OCI-LY1 (cell line): ENCODE results near the gene GRM7.

Experiments
- H2AFZ ChIP-seq: fragments of 200-600 bp; sonication (generic), shearing (Covaris generic); 2 replicates; pipeline ENCODE4 v1.6.0; 2014; ENCODE audit warnings: antibody characterized with exemption, mild to moderate bottlenecking, low read length
- H3F3A ChIP-seq: fragments of 200-600 bp; sonication (generic), shearing (Covaris generic); 2 replicates; pipeline ENCODE4 v1.6.0; 2014; ENCODE audit warnings: mild to moderate bottlenecking, antibody characterized with exemption, low read length, moderate library complexity; ENCODE audit not compliant: insufficient read depth
- H3K27ac ChIP-seq: fragments of 200-600 bp; sonication (generic); 2 replicates; pipeline ENCODE4 v1.5.1; 2014; ENCODE audit warnings: low read length, mixed run types, mild to moderate bottlenecking, low read depth; ENCODE audit not compliant: poor library complexity, severe bottlenecking
- H3K27me3 ChIP-seq: fragments of 200-600 bp; sonication (generic); 2 replicates; pipeline ENCODE4 v1.6.0; 2014; ENCODE audit warnings: antibody characterized with exemption, mild to moderate bottlenecking, low read length, moderate library complexity; ENCODE audit not compliant: insufficient read depth
- H3K36me3 ChIP-seq: fragments of 200-600 bp; sonication (generic); 2 replicates; pipeline ENCODE4 v1.6.1; 2014; ENCODE audit warnings: mild to moderate bottlenecking, antibody characterized with exemption, low read length, moderate library complexity, mixed read lengths; ENCODE audit not compliant: insufficient read depth
- H3K4me1 ChIP-seq: fragments of 200-600 bp; sonication (generic); 2 replicates; pipeline ENCODE4 v1.5.1; 2014; ENCODE audit warnings: mild to moderate bottlenecking, low read length, moderate library complexity; ENCODE audit not compliant: insufficient read depth, severe bottlenecking
- H3K4me2 ChIP-seq: fragments of 200-600 bp; sonication (generic), shearing (Covaris generic); 2 replicates; pipeline ENCODE4 v1.6.1; 2014; ENCODE audit warnings: low read length
- H3K4me3 ChIP-seq: fragments of 200-600 bp; sonication (generic); 2 replicates; pipeline ENCODE4 v1.5.1; 2014; ENCODE audit warnings: low read length, low read depth, mild to moderate bottlenecking, mixed read lengths; ENCODE audit not compliant: poor library complexity, severe bottlenecking
- H3K79me2 ChIP-seq: fragments of 200-600 bp; shearing (Covaris generic); 2 replicates; pipeline ENCODE4 v1.6.1; 2016; ENCODE audit warnings: mixed run types, low read length, mixed read lengths; ENCODE audit not compliant: insufficient read depth
- H3K9ac ChIP-seq: fragments of 200-600 bp; sonication (generic), shearing (Covaris generic); 2 replicates; pipeline ENCODE4 v1.6.1; 2014; ENCODE audit warnings: mild to moderate bottlenecking, low read length, mixed read lengths
- H3K9me2 ChIP-seq: fragments of 200-600 bp; sonication (generic), shearing (Covaris generic); 2 replicates; pipeline ENCODE4 v1.6.1; 2014; ENCODE audit warnings: low read depth, mild to moderate bottlenecking, low read length, mixed read lengths
- H3K9me3 ChIP-seq: fragments of 200-600 bp; shearing (Covaris generic); 2 replicates; pipeline ENCODE4 v1.6.1; 2014; ENCODE audit warnings: low read length, mixed read lengths
- H4K20me1 ChIP-seq: fragments of 200-600 bp; sonication (generic), shearing (Covaris generic); 2 replicates; pipeline ENCODE4 v1.6.0; 2016; ENCODE audit warnings: mild to moderate bottlenecking, low read length; ENCODE audit not compliant: insufficient read depth
- EZH2 ChIP-seq: fragments of 200-600 bp; sonication (generic), shearing (Covaris generic); IDR thresholded peaks from 2 replicates; pipeline ENCODE4 v1.8.0; 2017; ENCODE audit warnings: borderline replicate concordance, mixed run types, mild to moderate bottlenecking, antibody characterized with exemption, low read length, moderate library complexity, mixed read lengths
- TF ChIP-seq, protein P1 (sequence below): fragments of 200-600 bp; sonication (generic), shearing (Covaris generic); IDR thresholded peaks from 2 replicates; pipeline ENCODE4 v1.5.1; 2017; ENCODE audit warnings: mild to moderate bottlenecking, antibody characterized with exemption, low read length, moderate library complexity, mixed read lengths

The GRM7 gene

DNA sequence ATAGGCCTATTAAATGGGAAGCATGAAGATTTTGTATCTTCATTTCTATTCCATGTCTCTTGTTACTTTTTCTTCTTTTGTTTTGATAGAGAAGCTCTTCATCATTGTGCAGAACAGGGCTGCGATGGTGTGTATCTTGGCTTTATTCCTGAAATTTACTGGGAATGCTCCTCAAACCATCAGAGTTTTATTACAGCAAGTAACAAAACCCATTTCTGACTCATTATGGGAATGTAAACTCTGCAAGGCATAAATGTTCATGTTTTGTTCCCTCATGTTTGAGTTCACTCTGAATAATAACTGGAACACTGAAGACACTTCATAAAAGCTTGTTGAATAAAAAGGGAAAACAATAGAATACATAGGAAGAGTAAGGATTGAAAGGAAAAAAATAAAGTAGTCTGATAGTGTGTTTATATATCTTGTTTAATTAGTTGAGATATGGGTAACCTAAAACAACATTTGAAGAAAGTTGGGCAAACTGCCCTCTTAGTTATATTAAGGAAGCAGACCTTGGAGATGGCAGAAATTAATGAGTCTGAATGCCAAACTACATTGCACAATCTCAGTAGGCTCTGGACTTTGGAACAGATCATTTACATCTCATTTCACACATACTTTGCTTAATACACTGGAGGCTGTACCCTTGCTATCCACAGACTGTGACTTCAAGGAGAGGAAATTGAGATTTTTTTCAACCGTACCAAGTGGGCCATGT is 521.5 kb downstream of the GRM7 start:
- no peak overlapping the region for H3K27ac ChIP-seq

DNA sequence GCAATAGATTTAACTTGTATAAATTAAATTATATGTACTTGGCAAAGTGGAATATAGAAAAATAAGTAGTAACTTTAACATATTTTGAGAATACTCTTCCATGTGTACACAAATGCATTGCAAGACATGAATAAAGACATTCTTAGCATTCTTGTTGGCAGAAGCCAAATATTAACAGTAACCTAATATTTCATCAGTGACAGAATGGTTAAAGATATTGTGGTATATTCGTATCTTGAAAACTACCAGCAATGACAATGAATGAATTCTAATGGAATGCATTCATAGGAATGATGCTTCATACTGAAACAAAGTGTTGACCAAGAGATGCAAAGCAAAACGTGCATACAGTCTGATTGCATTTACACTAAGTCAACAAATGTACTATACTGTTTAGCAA is 524.7 kb downstream of the GRM7 start:
- Histone ChIP-seq H3F3A (no peaks in the 10 kb centered on the region), H3K9me2 (no peaks in the 10 kb centered on the region), H3K27me3 (no peaks in the 10 kb centered on the region), H3K36me3 (no peaks in the 10 kb centered on the region), H3K27ac (no peak overlapping the region), H3K4me3 (no peak overlapping the region), H3K9me3 (no peaks in the 10 kb centered on the region), H3K4me1 (no peaks in the 10 kb centered on the region), H4K20me1 (no peaks in the 10 kb centered on the region), H2AFZ (no peak overlapping the region), H3K9ac (no peak overlapping the region), H3K4me2 (no peak overlapping the region), H3K79me2 (no peaks in the 10 kb centered on the region)
- no peak for TF ChIP-seq EZH2
- TF ChIP-seq, protein P1, sequence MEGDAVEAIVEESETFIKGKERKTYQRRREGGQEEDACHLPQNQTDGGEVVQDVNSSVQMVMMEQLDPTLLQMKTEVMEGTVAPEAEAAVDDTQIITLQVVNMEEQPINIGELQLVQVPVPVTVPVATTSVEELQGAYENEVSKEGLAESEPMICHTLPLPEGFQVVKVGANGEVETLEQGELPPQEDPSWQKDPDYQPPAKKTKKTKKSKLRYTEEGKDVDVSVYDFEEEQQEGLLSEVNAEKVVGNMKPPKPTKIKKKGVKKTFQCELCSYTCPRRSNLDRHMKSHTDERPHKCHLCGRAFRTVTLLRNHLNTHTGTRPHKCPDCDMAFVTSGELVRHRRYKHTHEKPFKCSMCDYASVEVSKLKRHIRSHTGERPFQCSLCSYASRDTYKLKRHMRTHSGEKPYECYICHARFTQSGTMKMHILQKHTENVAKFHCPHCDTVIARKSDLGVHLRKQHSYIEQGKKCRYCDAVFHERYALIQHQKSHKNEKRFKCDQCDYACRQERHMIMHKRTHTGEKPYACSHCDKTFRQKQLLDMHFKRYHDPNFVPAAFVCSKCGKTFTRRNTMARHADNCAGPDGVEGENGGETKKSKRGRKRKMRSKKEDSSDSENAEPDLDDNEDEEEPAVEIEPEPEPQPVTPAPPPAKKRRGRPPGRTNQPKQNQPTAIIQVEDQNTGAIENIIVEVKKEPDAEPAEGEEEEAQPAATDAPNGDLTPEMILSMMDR: no peak

More for the DNA sequence above, 521.5 kb downstream of the GRM7 start:
- Histone ChIP-seq H3F3A (no peaks in the 10 kb centered on the region), H3K4me2 (no peak overlapping the region), H3K4me3 (no peak overlapping the region), H3K4me1 (no peaks in the 10 kb centered on the region), H3K9me3 (no peaks in the 10 kb centered on the region), H3K36me3 (no peaks in the 10 kb centered on the region), H2AFZ (no peak overlapping the region), H3K27me3 (no peaks in the 10 kb centered on the region), H3K79me2 (no peaks in the 10 kb centered on the region), H3K9ac (no peak overlapping the region), H3K9me2 (no peaks in the 10 kb centered on the region), H4K20me1 (no peaks in the 10 kb centered on the region)
- TF ChIP-seq EZH2: no peak
- TF ChIP-seq, protein P1: no peak

DNA sequence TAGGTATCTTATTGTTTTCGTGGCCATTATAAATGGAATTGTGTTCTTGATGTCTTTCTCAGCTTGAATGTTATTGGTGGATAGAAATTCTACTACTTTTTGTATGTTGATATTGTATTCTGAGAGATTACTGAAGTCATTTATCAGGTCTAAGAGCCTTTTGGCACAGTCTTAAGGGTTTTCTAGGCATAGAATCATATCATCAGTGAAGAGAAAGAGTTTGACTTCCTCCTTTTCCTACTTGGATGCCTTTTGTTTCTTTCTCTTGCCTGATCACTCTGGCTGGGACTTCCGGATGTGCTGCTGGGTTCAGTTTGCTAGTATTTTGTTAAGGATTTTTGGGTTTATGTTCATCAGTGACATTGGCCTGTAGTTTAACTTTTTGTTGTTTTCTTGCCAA is 527.1 kb downstream of the GRM7 start:
- H3K27me3 ChIP-seq: no peaks in the 10 kb centered on the region
- no peak overlapping the region for H3K4me2 ChIP-seq
- H3K4me1 ChIP-seq: no peaks in the 10 kb centered on the region
- no peaks in the 10 kb centered on the region for H3F3A ChIP-seq
- H3K4me3 ChIP-seq: no peak overlapping the region
- no peaks in the 10 kb centered on the region for H3K79me2 ChIP-seq
- H3K9me3 ChIP-seq: no peaks in the 10 kb centered on the region
- no peak overlapping the region for H3K9ac ChIP-seq
- TF ChIP-seq, protein P1: no peak
- no peak for TF ChIP-seq EZH2
- no peaks in the 10 kb centered on the region for H4K20me1 ChIP-seq
- H3K27ac ChIP-seq: no peak overlapping the region
- H2AFZ ChIP-seq: no peak overlapping the region
- H3K9me2 ChIP-seq: no peaks in the 10 kb centered on the region
- H3K36me3 ChIP-seq: no peaks in the 10 kb centered on the region
